Brain microvascular endothelial cell (primary cell): ENCODE measurements around the gene CMTR2.

Source experiments
- DNase-seq: peaks from one replicate; pipeline ENCODE4 v3.0.0-alpha.2; 2020
- H3K27ac ChIP-seq: fragments of 250-450 bp; sonication (Bioruptor Pico); 2 replicates; pipeline ENCODE4 v1.5.1; 2020; ENCODE audit warnings: mild to moderate bottlenecking, moderate library complexity
- H3K27me3 ChIP-seq: fragments of 250-450 bp; sonication (Bioruptor Pico); replicated peaks from 2 replicates; pipeline ENCODE4 v1.5.1; 2020; ENCODE audit warnings: mild to moderate bottlenecking
- H3K36me3 ChIP-seq: fragments of 250-450 bp; sonication (Bioruptor Pico); replicated peaks from 2 replicates; pipeline ENCODE4 v1.5.1; 2020; ENCODE audit warnings: mild to moderate bottlenecking
- H3K4me3 ChIP-seq: 2 replicates; pipeline ENCODE4 v1.5.1; 2011; ENCODE audit warnings: low read depth, mild to moderate bottlenecking, control low read depth, low read length, moderate library complexity
- CTCF ChIP-seq: IDR thresholded peaks from 2 replicates; pipeline ENCODE4 v1.5.1; 2011; ENCODE audit warnings: low read depth, mild to moderate bottlenecking, moderate library complexity, low read length, control low read depth, inconsistent platforms; ENCODE audit errors: missing control alignments
- in situ Hi-C: cut with HindIII; loops from 2 replicates; pipeline ENCODE4 v1.10.0; 2017; ENCODE audit warnings: low sequenced_read_pairs, low pct_ligation_motif_present

Gene CMTR2

GRCh38 chr16:71258372-71258771 is 30.8 kb downstream of the CMTR2 start:
- Histone ChIP-seq H3K27ac (no peak overlapping the region), H3K27me3 (no peaks in the 10 kb centered on the region), H3K36me3 (no peaks in the 10 kb centered on the region), H3K4me3 (no peak overlapping the region)
- TF ChIP-seq CTCF: no peak
- DNase-seq: no peak
- in situ Hi-C loops: no loop called here

GRCh38 chr16:71257768-71258167 is 31.4 kb downstream of the CMTR2 start:
- H3K4me3 ChIP-seq: no peak overlapping the region
- no peak overlapping the region for H3K27ac ChIP-seq
- in situ Hi-C loops: no loop called here
- H3K36me3 ChIP-seq: no peaks in the 10 kb centered on the region
- DNase-seq: no peak
- H3K27me3 ChIP-seq: no peaks in the 10 kb centered on the region
- no peak for TF ChIP-seq CTCF

- Histone ChIP-seq H3K27ac (no peak overlapping the region), H3K4me3 (no peak overlapping the region), H3K27me3 (no peaks in the 10 kb centered on the region), H3K36me3 (no peaks in the 10 kb centered on the region)
- in situ Hi-C loops: no loop called here
- DNase-seq: no peak
- TF ChIP-seq CTCF: no peak
Measured at GRCh38 chr16:71255721-71256120, 33.5 kb downstream of the CMTR2 start.

GRCh38 chr16:71254832-71255525 is 34.2 kb downstream of the CMTR2 start:
- DNase-seq: no peak
- Histone ChIP-seq H3K4me3 (no peak overlapping the region), H3K27me3 (no peaks in the 10 kb centered on the region), H3K27ac (no peak overlapping the region), H3K36me3 (no peaks in the 10 kb centered on the region)
- in situ Hi-C loops: no loop called here
- TF ChIP-seq CTCF: no peak

GRCh38 chr16:71250461-71251235 is 38.6 kb downstream of the CMTR2 start:
- DNase-seq: no peak
- H3K36me3 ChIP-seq: no peaks in the 10 kb centered on the region
- TF ChIP-seq CTCF: no peak

More at GRCh38 chr16:71250461-71251235, 38.6 kb downstream of the CMTR2 start:
- no peak overlapping the region for H3K4me3 ChIP-seq
- H3K27ac ChIP-seq: no peak overlapping the region
- H3K27me3 ChIP-seq: no peaks in the 10 kb centered on the region
- in situ Hi-C loops: no loop called here
